ENCODE measurements around the gene KRT16.

- no peak for TF ChIP-seq POLR2A (IDR thresholded peaks at IDR 0.05)
- TF ChIP-seq, protein P1, sequence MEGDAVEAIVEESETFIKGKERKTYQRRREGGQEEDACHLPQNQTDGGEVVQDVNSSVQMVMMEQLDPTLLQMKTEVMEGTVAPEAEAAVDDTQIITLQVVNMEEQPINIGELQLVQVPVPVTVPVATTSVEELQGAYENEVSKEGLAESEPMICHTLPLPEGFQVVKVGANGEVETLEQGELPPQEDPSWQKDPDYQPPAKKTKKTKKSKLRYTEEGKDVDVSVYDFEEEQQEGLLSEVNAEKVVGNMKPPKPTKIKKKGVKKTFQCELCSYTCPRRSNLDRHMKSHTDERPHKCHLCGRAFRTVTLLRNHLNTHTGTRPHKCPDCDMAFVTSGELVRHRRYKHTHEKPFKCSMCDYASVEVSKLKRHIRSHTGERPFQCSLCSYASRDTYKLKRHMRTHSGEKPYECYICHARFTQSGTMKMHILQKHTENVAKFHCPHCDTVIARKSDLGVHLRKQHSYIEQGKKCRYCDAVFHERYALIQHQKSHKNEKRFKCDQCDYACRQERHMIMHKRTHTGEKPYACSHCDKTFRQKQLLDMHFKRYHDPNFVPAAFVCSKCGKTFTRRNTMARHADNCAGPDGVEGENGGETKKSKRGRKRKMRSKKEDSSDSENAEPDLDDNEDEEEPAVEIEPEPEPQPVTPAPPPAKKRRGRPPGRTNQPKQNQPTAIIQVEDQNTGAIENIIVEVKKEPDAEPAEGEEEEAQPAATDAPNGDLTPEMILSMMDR (IDR thresholded peaks at IDR 0.05) = no peak
These were observed 29.1 kb downstream of the KRT16 start for GRCh38 chr17:41583137-41584127.
